Activated CD8-positive, alpha-beta memory T cell treated with anti-CD3 and anti-CD28 coated beads, Interleukin-2, amount 50 U/mL, for 24 hours (primary cell): ENCODE measurements around the gene AVPI1.
"Not testable (repeated sequence)": the region's sequence is repeated elsewhere in the genome, so short reads cannot be mapped to it uniquely, and the experiment has no call there.

Source experiments
- DNase-seq: peaks from one replicate; pipeline ENCODE4 v3.0.0-alpha.2; 2020; ENCODE audit errors: extremely low read depth

AVPI1 gene

GRCh38 chr10:97683556-97684367, 3.3 kb downstream of the AVPI1 start:
- DNase-seq = no peak

GRCh38 chr10:97682042-97682441, 5.0 kb downstream of the AVPI1 start:
- no peak for DNase-seq

GRCh38 chr10:97679594-97679993, 7.4 kb downstream of the AVPI1 start:
- no peak for DNase-seq

DNA sequence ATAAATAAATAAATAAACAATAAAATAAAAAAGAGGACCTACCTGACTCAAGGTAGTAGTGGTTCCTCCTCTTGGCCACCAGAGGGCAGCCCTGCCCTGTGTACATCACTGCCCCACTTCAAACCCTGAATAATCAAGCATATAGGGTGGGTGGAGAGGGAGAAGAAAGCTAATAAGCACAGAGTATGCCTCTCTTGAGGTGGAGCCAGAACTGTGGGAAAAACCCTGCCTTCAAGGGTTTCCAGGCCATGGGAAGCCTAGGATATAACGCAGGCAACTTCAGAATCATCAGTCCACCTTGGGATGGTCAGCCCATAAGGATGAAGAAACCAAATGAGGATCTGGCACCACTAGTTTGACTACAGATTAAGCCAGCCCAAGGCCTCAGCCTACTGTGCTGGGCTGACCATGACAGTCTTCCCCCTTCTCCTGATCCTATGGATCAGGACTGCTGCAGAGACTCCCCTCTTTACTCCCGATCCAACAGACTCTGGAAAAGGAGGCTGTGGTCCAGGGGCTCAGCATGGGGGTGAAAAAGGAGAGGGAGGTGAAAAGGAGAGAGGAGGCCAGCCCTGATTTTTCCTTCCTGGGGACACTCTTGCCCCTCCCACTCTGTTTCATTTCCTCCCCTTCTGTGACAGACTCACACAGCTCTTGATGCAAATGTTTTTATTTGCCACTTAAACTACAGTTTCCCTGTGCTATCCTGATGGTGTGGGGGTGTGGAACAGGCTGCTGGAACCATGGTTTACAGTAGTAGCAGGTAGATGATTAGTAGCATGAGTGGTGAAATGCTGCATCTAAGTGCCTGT, 10.1 kb downstream of the AVPI1 start:
- DNase-seq = no peak

DNA sequence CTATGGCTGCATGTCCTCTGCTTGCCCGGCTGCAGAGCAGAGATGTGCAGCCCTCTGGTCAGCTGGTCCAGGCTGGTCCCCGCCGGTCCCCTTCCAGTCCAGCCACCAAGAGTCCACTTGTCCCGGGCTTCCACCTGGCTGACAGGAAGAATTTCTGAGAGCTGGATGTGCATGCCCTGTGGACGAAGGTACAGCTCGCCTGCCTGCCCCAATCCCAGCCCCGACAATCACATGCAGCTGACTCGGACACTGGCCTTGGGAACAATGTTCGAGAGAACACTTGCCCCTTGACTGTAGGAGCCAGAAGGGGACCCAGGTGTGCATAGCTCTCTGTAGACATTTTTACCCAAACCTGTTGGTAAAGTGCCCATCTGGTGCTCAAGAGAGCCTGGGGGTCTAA, 11.8 kb downstream of the AVPI1 start:
- DNase-seq = no peak

GRCh38 chr10:97673736-97674525, 13.1 kb downstream of the AVPI1 start:
- no peak for DNase-seq

GRCh38 chr10:97669571-97669970, 17.5 kb downstream of the AVPI1 start:
- DNase-seq = no peak

DNA sequence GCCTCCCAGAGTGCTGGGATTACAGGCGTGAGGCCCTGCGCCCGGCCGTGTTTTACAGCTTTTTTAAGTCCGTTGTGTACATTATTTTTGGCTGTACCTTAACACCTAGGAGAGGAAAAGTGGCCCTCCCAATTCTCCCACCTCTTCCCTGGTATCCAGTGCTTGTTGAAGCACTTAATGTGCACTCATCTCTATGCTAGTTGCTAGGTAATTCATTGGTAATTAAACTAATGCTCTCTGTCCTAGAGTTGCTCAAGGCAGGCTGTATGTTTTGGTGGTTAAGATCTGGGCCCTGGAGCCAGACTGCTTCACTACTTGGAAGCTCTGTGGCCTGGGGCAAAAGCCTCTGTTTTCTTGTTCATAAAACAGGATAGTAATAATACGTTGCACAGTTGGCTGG, 19.6 kb downstream of the AVPI1 start:
- no peak for DNase-seq

GRCh38 chr10:97666992-97667391, 20.0 kb downstream of the AVPI1 start:
- DNase-seq = no peak

GRCh38 chr10:97664282-97664850, 22.7 kb downstream of the AVPI1 start:
- DNase-seq = no peak

- no peak for DNase-seq
These were observed 27.5 kb downstream of the AVPI1 start for GRCh38 chr10:97659589-97659988.

- no peak for DNase-seq
These were observed 30.3 kb downstream of the AVPI1 start for GRCh38 chr10:97656777-97657176.

DNA sequence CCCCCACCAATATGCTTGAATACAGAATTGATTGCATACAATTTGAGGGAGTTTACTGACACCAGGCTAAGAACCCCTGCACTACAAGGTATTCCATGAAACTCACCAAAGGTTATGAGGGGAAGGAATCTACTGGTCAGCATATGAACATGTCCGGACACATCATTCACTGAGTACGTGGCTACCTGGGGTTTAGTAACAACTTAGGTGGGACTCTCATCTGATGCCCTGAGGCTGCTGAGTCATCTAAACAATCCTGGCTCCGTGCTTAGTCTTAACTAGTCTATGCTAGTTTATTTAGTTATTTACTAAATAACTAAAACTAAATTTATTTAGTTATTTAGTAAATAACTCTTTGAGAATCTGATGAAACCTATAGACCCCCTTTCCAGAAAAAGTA, 35.3 kb downstream of the AVPI1 start:
- DNase-seq = no peak

- DNase-seq = no peak
These were observed 36.3 kb downstream of the AVPI1 start for GRCh38 chr10:97650726-97651125.

DNA sequence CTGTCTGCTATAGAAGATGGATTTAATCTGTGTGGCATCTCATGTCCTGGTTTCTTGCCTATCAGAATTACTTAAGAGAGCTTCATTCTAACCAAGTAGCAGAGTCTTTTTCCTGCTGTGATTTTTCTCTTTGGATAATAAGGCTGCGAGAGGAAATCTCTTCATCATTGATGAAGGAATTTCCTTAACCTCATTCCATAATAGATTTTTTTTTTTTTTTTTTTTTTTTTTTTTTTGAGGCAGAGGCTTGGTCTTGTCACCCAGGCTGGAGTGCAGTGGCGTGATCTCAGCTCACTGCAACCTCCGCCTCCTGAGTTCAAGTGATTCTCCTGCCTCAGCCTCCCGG, 37.7 kb downstream of the AVPI1 start:
- DNase-seq = not testable (repeated sequence)

- no peak for DNase-seq
These were observed 38.3 kb downstream of the AVPI1 start for GRCh38 chr10:97648562-97649404.

DNA sequence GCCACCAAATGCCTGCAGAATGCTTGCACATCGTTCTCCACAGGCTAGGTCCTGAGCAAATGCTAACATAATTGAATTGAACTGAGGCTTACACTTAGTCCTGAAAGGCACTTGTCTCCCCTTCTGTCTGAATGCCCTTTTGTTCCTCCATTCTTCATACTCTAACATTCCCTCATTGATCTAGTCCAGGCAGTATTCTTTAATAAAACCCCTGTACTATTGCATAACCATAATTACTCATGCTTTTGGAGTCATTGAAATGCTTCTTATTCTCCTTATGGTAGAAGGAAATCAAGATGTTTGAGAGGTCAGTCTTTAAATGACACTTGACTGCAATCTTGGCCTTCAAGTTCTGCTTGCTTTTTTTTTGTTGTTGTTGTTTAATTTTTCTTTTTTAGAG, 39.5 kb downstream of the AVPI1 start:
- no peak for DNase-seq

GRCh38 chr10:97644936-97645335, 42.1 kb downstream of the AVPI1 start:
- DNase-seq = no peak

- DNase-seq = no peak
These were observed 43.5 kb downstream of the AVPI1 start for GRCh38 chr10:97643441-97643985.

DNA sequence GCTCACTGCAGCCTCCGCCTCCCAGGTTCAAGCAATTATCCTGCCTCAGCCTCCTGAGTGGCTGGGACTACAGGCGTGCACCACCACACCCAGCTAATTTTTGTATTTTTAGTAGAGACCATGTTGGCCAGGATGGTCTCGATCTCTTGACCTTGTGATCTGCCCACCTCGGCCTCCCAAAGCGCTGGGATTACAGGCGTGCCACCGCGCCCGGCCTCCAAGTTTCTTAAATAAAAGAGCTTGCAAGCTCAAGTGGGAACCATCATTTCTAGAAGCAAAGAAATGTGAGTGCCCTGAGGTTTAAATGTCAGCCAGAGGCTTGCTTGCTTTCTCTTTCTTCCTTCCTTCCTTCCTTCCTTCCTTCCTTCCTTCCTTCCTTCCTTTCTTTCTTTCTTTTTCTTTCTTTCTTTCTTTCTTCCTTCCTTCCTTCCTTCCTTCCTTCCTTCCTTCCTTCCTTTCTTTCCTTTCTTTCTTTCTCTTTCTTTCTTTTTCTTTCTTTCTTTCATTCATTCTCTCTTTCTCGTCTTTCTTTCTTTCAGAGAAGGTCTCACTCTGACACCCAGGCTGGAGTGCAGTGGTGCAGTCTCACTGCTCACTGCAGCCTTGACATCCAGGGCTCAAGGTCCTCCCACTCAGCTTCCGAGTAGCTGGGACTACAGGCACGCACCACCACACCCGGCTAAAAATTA, 44.4 kb downstream of the AVPI1 start:
- not testable (repeated sequence) for DNase-seq
